ENCODE measurements around the gene SLC25A18. TPM values are rescaled to one million over a fixed set of nuclear protein-coding genes. Genes with fewer than 3 reads are reported as not detected.

SLC25A18 gene
- total and polyA plus RNA-seq, 4 donors = 18.8 to 84.7 (median 69.8) TPM

- no peaks in the 10 kb centered on the region for H3K9me3 ChIP-seq (ENCODE audit: control insufficient read depth in 4 of 4, low read length in 3 of 4)
- H3K27me3 ChIP-seq (ENCODE audit: control insufficient read depth in 4 of 4, insufficient read depth in 4 of 4, low read length in 3 of 4) = no peaks in the 10 kb centered on the region
- DNase-seq (ENCODE audit: low spot score) = peak; percentile 42
- no peaks in the 10 kb centered on the region for H3K36me3 ChIP-seq (ENCODE audit: control insufficient read depth in 4 of 4, insufficient read depth in 3 of 4, low read depth in 1 of 4, low read length in 3 of 4)
- peak overlapping the region; percentile 97 to 100 for H3K27ac ChIP-seq (ENCODE audit: low read depth in 1 of 2, low read length in 2 of 2)
- peaks cover 4 to 15% (median 6%) of the 10 kb centered on the region in 4 donors for H3K4me1 ChIP-seq (ENCODE audit: control insufficient read depth in 4 of 4, insufficient read depth in 4 of 4, low read length in 3 of 4)
- WGBS = 2% methylated on average over 8 of the region's 8 CpGs
- peak overlapping the region; percentile 100 for H3K9ac ChIP-seq (ENCODE audit: low read depth in 1 of 2, low read length in 2 of 2)
- peak; percentile 86 for TF ChIP-seq TAF1 (conservative IDR thresholded peaks at IDR 0.05)
- TF ChIP-seq RXRA (IDR thresholded peaks at IDR 0.05) = peak in 1 of 2 donors; percentile 7
- peak; percentile 14 to 32 for TF ChIP-seq RAD21 (IDR thresholded peaks at IDR 0.05)
- TF ChIP-seq HNF4G (IDR thresholded peaks at IDR 0.05) = no peak
- TF ChIP-seq FOXA2 (IDR thresholded peaks at IDR 0.05) = peak; percentile 42
- no peak for TF ChIP-seq NR2F2 (IDR thresholded peaks at IDR 0.05)
- TF ChIP-seq FOXA1 (IDR thresholded peaks at IDR 0.05) = no peak
- no peak for TF ChIP-seq HNF4A (conservative IDR thresholded peaks at IDR 0.05)
- peak; percentile 32 for TF ChIP-seq SP1 (IDR thresholded peaks at IDR 0.05)
- peak; percentile 64 for TF ChIP-seq REST (IDR thresholded peaks at IDR 0.05)
- TF ChIP-seq, protein P1, sequence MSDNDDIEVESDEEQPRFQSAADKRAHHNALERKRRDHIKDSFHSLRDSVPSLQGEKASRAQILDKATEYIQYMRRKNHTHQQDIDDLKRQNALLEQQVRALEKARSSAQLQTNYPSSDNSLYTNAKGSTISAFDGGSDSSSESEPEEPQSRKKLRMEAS (IDR thresholded peaks at IDR 0.05) = peak; percentile 12
- H3K4me3 ChIP-seq (ENCODE audit: low read depth in 1 of 3, low read length in 3 of 3) = peak overlapping the region; percentile 82 to 100 (median 83)
These were observed 76.0 kb downstream of the SLC25A18 start for GRCh38 chr22:17639247-17639741.

Other genes starting within 250 kb of the SLC25A18 start
- 1 to 10 TPM; 2.1 to 9.7 TPM for gene CECR2, start 194.0 kb upstream of the SLC25A18 start, total RNA-seq
- gene CECR2, start 194.0 kb upstream of the SLC25A18 start, polyA plus RNA-seq = 1 to 10 TPM; 1.8 to 2.0 TPM
- gene ATP6V1E1, start 65.3 kb downstream of the SLC25A18 start, total RNA-seq = 10 to 100 TPM; 47.5 to 53.1 TPM
- gene ATP6V1E1, start 65.3 kb downstream of the SLC25A18 start, polyA plus RNA-seq = 10 to 100 TPM; 44.6 to 50.6 TPM
- 10 to 100 TPM; 25.6 to 31.8 TPM for gene BCL2L13, start 75.3 kb downstream of the SLC25A18 start, total RNA-seq
- gene BCL2L13, start 75.3 kb downstream of the SLC25A18 start, polyA plus RNA-seq = 10 to 100 TPM; 22.3 to 23.4 TPM
- 10 to 100 TPM; 28.7 to 44.5 TPM for gene BID, start 211.0 kb downstream of the SLC25A18 start, total RNA-seq
- gene BID, start 211.0 kb downstream of the SLC25A18 start, polyA plus RNA-seq = 10 to 100 TPM; 60.7 to 66.9 TPM